Adipocyte (in vitro differentiated cells): ENCODE measurements around the gene AHRR.
A peak's percentile ranks its signal among the peaks of the same experiment; 100 is the strongest.

Experiments
- DNase-seq: peaks from one replicate; pipeline ENCODE4 v3.0.0-alpha.2; 2015; ENCODE audit warnings: low read depth
- H3K27me3 ChIP-seq: replicated peaks from 2 replicates; pipeline ENCODE4 v1.7.0; 2013; ENCODE audit warnings: mild to moderate bottlenecking, low read length, moderate library complexity; ENCODE audit not compliant: control insufficient read depth, insufficient read depth
- H3K36me3 ChIP-seq: 2 replicates; pipeline ENCODE4 v1.7.0; 2013; ENCODE audit warnings: low read length, mild to moderate bottlenecking, moderate library complexity; ENCODE audit not compliant: control insufficient read depth, insufficient read depth, severe bottlenecking
- H3K4me1 ChIP-seq: 2 replicates; pipeline ENCODE4 v1.7.0; 2013; ENCODE audit warnings: mild to moderate bottlenecking, low read length, moderate library complexity; ENCODE audit not compliant: control insufficient read depth, insufficient read depth
- H3K4me3 ChIP-seq: 2 replicates; pipeline ENCODE4 v1.7.0; 2013; ENCODE audit warnings: mild to moderate bottlenecking, low read length, moderate library complexity
- H3K9ac ChIP-seq: 2 replicates; pipeline ENCODE4 v1.7.0; 2013; ENCODE audit warnings: mild to moderate bottlenecking, low read length, moderate library complexity
- H3K9me3 ChIP-seq: 2 replicates; pipeline ENCODE4 v1.7.0; 2013; ENCODE audit warnings: mild to moderate bottlenecking, low read length, moderate library complexity; ENCODE audit not compliant: control insufficient read depth

The AHRR gene

DNA sequence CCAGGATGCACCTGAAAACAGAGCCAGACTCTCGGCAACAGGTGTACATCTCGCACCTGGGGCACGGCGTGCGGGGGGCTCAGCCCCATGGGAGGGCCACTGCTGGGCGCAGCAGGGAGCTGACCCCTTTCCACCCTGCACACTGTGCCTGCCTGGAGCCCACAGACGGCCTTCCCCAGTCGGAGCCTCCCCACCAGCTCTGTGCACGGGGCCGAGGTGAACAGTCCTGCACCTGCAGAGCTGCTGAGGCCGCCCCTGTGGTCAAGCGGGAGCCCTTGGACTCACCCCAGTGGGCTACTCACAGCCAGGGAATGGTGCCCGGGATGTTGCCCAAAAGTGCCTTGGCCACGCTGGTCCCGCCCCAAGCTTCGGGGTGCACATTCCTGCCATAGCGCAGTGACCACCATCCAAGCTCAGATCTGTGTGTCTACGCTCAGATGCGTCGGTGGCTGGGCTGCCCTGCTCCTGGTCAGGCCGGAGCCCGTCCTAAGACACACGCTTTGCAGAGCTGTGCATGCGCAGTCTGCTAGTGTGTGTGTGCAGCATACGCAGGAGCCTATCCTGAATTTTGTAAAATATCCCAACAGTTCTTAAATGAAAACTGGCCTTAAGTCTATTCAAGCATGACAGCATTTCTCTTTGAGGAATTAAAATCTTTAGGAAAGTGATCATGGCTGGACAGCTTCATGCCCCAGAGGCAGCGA lies 113.1 kb downstream of the AHRR start:
- H3K36me3 ChIP-seq: no peaks in the 10 kb centered on the region
- no peak for DNase-seq
- no peak overlapping the region for H3K4me3 ChIP-seq
- H3K27me3 ChIP-seq: no peaks in the 10 kb centered on the region
- no peak overlapping the region for H3K9ac ChIP-seq
- H3K4me1 ChIP-seq: peaks cover 17% of the 10 kb centered on the region
- H3K9me3 ChIP-seq: no peaks in the 10 kb centered on the region

DNA sequence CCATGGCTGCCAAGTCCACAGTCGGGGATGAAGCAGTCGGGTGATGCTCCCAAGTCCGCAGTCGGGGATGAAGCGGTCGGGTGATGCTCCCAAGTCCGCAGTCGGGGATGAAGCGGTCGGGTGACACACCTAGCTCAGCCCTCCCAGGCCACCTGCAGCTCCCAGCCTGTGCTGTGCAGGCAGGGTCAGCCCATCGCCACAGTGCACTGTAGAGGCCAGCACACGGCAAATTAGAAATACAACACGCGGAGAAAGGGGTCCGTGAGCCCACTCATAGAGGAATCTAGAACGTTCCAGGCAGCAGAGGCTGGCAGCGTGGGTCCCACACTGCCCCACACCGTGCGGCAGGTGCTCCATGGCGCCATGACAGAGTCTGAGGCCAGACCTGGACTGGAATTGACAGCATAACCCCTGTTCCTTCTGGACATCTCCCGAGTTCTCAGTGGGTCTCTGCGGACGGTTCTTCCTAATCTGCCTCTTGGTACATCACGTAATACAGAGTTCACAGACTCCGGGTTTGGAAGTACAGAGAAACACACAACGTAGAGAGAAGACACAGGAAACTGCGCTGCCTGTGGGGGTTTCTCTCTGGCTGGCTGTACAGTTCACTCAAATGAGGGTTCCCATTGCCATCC lies 113.8 kb downstream of the AHRR start:
- Histone ChIP-seq H3K4me3 (no peak overlapping the region), H3K36me3 (no peaks in the 10 kb centered on the region), H3K9ac (no peak overlapping the region), H3K27me3 (no peaks in the 10 kb centered on the region), H3K9me3 (no peaks in the 10 kb centered on the region), H3K4me1 (peaks cover 11% of the 10 kb centered on the region)
- DNase-seq: no peak

DNA sequence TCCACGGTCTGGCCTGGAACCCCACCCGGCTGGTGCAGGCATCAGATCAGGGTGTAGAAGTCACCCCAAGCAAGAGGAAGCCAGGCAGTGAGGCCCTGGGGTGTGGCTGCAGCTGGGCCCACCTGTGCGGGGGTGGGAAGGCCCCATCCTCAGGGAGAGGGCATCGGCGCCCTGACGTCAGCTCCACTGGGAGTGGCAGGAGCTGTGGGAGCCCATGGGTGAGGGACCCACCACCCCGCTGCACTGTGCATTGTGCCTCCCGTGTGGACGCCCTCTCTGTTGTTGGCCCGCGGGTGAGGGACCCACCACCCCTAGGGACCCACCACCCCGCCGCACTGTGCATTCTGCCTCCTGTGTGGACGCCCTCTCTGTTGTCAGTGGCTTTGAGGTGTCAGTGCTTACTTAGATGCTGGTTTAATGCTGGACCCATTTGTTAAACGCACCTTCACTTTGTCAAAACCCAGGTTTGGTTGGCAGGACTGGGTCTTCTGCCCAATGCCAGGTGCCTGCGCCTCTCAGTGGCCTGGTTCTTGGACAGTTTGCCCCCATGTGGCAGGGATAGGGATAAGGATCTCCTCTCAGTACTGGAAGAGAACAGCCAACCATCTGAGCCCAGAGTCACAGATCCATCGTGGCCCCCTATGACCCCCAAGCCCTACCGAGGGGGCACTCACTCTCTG lies 114.6 kb downstream of the AHRR start:
- H3K4me1 ChIP-seq: peaks cover 5% of the 10 kb centered on the region
- H3K9ac ChIP-seq: no peak overlapping the region
- peak; percentile 50 for DNase-seq
- no peaks in the 10 kb centered on the region for H3K9me3 ChIP-seq
- H3K27me3 ChIP-seq: no peaks in the 10 kb centered on the region
- no peak overlapping the region for H3K4me3 ChIP-seq
- no peaks in the 10 kb centered on the region for H3K36me3 ChIP-seq

GRCh38 chr5:436641-436975 lies 115.1 kb downstream of the AHRR start:
- H3K4me3 ChIP-seq: no peak overlapping the region
- no peaks in the 10 kb centered on the region for H3K9me3 ChIP-seq
- no peaks in the 10 kb centered on the region for H3K36me3 ChIP-seq
- no peak for DNase-seq
- no peak overlapping the region for H3K9ac ChIP-seq
- peaks cover 6% of the 10 kb centered on the region for H3K4me1 ChIP-seq
- no peaks in the 10 kb centered on the region for H3K27me3 ChIP-seq

DNA sequence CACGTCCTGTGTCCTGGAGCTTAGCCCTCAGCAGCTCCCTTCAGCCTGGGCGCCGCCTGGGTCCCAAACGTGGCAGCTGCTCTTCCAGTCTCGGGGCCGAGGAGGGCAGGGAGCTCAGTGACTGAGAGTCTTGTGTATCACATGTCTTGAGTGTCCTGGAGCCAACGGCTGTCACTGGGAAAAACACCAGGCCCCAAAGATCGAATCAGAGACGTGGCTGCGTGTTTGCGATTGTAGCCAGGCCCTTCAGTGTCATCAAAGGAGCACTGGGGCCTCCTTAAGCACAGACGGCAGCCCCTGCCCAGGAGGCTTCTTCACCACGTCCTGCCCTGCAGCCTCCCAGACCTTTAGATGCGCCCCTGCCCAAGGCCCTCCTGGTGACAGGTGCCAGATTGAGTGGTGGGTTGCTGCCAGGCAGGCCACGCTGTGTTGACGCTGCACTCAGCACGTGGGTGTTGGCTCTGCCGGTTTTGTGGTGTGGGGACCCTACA lies 115.8 kb downstream of the AHRR start:
- peak overlapping the region; percentile 16 for H3K9ac ChIP-seq
- H3K36me3 ChIP-seq: no peaks in the 10 kb centered on the region
- H3K9me3 ChIP-seq: no peaks in the 10 kb centered on the region
- no peaks in the 10 kb centered on the region for H3K27me3 ChIP-seq
- DNase-seq: no peak
- H3K4me1 ChIP-seq: peaks cover 13% of the 10 kb centered on the region
- H3K4me3 ChIP-seq: no peak overlapping the region

DNA sequence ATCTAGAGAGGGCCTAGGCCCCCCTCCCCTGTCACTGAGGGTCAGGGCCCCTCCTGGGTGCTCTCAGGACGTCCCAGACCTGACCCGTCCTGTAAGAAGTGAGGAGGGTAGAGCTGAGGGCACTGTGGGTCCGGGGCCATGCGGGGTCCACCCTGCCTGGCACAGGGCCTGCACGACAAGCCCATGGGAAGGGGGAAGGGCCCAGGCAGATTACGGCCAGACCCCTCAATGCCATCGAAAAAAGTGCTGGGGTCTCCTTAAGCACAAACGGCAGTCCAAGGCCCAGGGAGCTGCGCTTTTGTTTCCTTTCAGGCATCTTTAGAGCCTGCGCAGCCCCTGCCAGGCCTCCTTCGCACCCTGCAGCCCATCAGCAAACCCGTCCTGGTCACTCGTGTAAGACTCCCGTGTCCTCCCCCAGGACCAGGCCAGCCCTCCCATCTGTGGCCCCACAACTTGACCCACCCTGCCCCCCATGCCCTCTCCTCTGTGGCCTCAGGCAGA lies 117.0 kb downstream of the AHRR start:
- H3K4me3 ChIP-seq: no peak overlapping the region
- peaks cover 17% of the 10 kb centered on the region for H3K4me1 ChIP-seq
- no peak overlapping the region for H3K9ac ChIP-seq
- no peaks in the 10 kb centered on the region for H3K9me3 ChIP-seq
- no peak for DNase-seq
- H3K27me3 ChIP-seq: no peaks in the 10 kb centered on the region
- H3K36me3 ChIP-seq: no peaks in the 10 kb centered on the region

DNA sequence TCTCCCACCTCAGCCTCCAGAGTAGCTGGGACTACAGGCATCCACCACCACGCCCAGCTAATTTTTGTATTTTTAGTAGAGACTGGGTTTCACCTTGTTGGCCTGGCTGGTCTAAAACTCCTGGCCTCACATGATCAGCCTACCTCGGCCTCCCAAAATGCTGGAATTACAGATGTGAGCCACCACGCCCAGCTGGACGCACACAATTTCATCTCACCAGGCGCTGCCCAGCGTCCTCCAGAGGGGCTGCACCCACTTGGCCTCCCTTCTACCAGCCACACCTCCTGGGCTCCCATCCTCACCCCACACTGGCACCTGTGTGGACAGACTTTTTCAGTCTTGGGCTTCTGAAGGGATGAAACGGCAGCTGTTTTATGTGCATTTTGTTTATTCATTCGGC lies 117.7 kb downstream of the AHRR start:
- Histone ChIP-seq H3K27me3 (no peaks in the 10 kb centered on the region), H3K36me3 (no peaks in the 10 kb centered on the region), H3K4me1 (peaks cover 23% of the 10 kb centered on the region), H3K9ac (no peak overlapping the region), H3K4me3 (no peak overlapping the region), H3K9me3 (no peaks in the 10 kb centered on the region)
- DNase-seq: no peak

GRCh38 chr5:439636-440035 lies 118.1 kb downstream of the AHRR start:
- Histone ChIP-seq H3K4me1 (peaks cover 28% of the 10 kb centered on the region), H3K9me3 (no peaks in the 10 kb centered on the region), H3K9ac (no peak overlapping the region), H3K4me3 (no peak overlapping the region), H3K27me3 (no peaks in the 10 kb centered on the region), H3K36me3 (no peaks in the 10 kb centered on the region)
- DNase-seq: no peak

- Histone ChIP-seq H3K4me1 (peaks cover 28% of the 10 kb centered on the region), H3K9ac (no peak overlapping the region), H3K36me3 (no peaks in the 10 kb centered on the region), H3K9me3 (no peaks in the 10 kb centered on the region), H3K4me3 (no peak overlapping the region), H3K27me3 (no peaks in the 10 kb centered on the region)
- DNase-seq: no peak
Measured at GRCh38 chr5:440401-441201, 119.1 kb downstream of the AHRR start.

DNA sequence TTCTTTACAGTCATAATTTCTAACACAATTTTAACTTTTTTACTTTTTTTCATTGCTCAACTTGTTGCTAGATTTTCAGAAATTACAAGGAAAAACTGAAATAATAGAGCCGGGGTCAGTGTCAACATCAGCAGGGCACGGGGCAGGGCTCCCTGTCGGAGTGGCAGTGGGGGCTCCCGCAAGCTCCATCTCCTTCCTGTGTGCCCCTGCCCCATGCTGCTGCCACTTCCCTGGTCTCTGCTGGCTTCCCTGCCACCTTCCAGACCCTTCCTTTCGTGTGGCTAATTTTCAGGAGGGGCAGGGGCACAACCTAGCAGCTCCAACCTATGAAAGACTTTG lies 120.5 kb downstream of the AHRR start:
- Histone ChIP-seq H3K27me3 (no peaks in the 10 kb centered on the region), H3K4me3 (peak overlapping the region; percentile 100), H3K4me1 (peaks cover 28% of the 10 kb centered on the region), H3K36me3 (peaks cover 5% of the 10 kb centered on the region), H3K9me3 (no peaks in the 10 kb centered on the region), H3K9ac (peak overlapping the region; percentile 98)
- no peak for DNase-seq
